Activated CD4-positive, alpha-beta memory T cell treated with anti-CD3 and anti-CD28 coated beads for 36 hours (primary cell): ENCODE measurements around the gene DMBT1. TPM values are rescaled to one million over a fixed set of nuclear protein-coding genes. Genes with fewer than 3 reads are reported as not detected.

Experiments used
- CTCF ChIA-PET: fragments of 350-600 bp; sonication (Branson Sonifier 250); formaldehyde crosslinking; loops from one replicate; lab custom pipeline; 2021; ENCODE audit warnings: antibody characterized with exemption, inconsistent platforms; lab: Charles Lee
- POLR2A ChIA-PET: fragments of 350-600 bp; sonication (Branson Sonifier 250); formaldehyde crosslinking; loops from one replicate; lab custom pipeline; 2021; ENCODE audit warnings: antibody characterized with exemption; lab: Charles Lee
- DNase-seq: peaks from one replicate; pipeline ENCODE4 v3.0.0-alpha.2; 2020
- H3K27ac Mint-ChIP-seq: one replicate; pipeline ENCODE4 v1.8.0; 2021; ENCODE audit warnings: mixed read lengths
- H3K27me3 Mint-ChIP-seq: one replicate; pipeline ENCODE4 v1.8.0; 2021; ENCODE audit warnings: mixed read lengths
- H3K36me3 Mint-ChIP-seq: one replicate; pipeline ENCODE4 v1.8.0; 2021; ENCODE audit warnings: mixed read lengths
- H3K4me1 Mint-ChIP-seq: one replicate; pipeline ENCODE4 v1.8.0; 2021; ENCODE audit warnings: low read depth, mixed read lengths
- H3K4me3 Mint-ChIP-seq: one replicate; pipeline ENCODE4 v1.8.0; 2021; ENCODE audit warnings: mild to moderate bottlenecking, mixed read lengths
- H3K9me3 Mint-ChIP-seq: one replicate; pipeline ENCODE4 v1.8.0; 2021; ENCODE audit warnings: mixed read lengths
- intact Hi-C: fragments of 100-400 bp; cut with micrococcal nuclease; formaldehyde crosslinking; loops from one replicate; pipeline ENCODE4 v1.15.1; 2023
- total RNA-seq, 2 experiments: library from RNA; stranded (reverse); gene quantifications; one replicate each; pipeline ENCODE4 v1.2.3, GENCODE V29; 2021

The DMBT1 gene
- total RNA-seq, 2 experiments from 2014 or later: not detected

GRCh38 chr10:122636953-122637352 is 76.4 kb downstream of the DMBT1 start:
- intact Hi-C loops: no loop called here

GRCh38 chr10:122637376-122637775 is 76.8 kb downstream of the DMBT1 start:
- Mint-ChIP-seq H3K4me3 (no peak overlapping the region), H3K27me3 (peaks cover 2% of the 10 kb centered on the region), H3K9me3 (no peaks in the 10 kb centered on the region), H3K4me1 (no peaks in the 10 kb centered on the region), H3K36me3 (no peaks in the 10 kb centered on the region), H3K27ac (no peak overlapping the region)
- intact Hi-C loops: no loop called here
- ChIA-PET POLR2A (no interaction called here), CTCF (no interaction called here)
- DNase-seq: no peak

More at GRCh38 chr10:122636953-122637352, 76.4 kb downstream of the DMBT1 start:
- H3K4me1 Mint-ChIP-seq: no peaks in the 10 kb centered on the region
- no peak for DNase-seq
- CTCF ChIA-PET: no interaction called here
- peaks cover 2% of the 10 kb centered on the region for H3K27me3 Mint-ChIP-seq
- H3K9me3 Mint-ChIP-seq: no peaks in the 10 kb centered on the region
- no peak overlapping the region for H3K4me3 Mint-ChIP-seq
- POLR2A ChIA-PET: no interaction called here
- no peaks in the 10 kb centered on the region for H3K36me3 Mint-ChIP-seq
- no peak overlapping the region for H3K27ac Mint-ChIP-seq

- Mint-ChIP-seq H3K4me3 (no peak overlapping the region), H3K9me3 (no peaks in the 10 kb centered on the region), H3K36me3 (no peaks in the 10 kb centered on the region), H3K4me1 (no peaks in the 10 kb centered on the region), H3K27me3 (peaks cover 2% of the 10 kb centered on the region), H3K27ac (no peak overlapping the region)
- ChIA-PET POLR2A (no interaction called here), CTCF (no interaction called here)
- no peak for DNase-seq
- intact Hi-C loops: no loop called here
Measured at GRCh38 chr10:122638106-122638505, 77.6 kb downstream of the DMBT1 start.

- H3K27me3 Mint-ChIP-seq: peaks cover 7% of the 10 kb centered on the region
- H3K27ac Mint-ChIP-seq: no peak overlapping the region
- no peaks in the 10 kb centered on the region for H3K4me1 Mint-ChIP-seq
- H3K36me3 Mint-ChIP-seq: no peaks in the 10 kb centered on the region
- intact Hi-C loops: no loop called here
- DNase-seq: no peak
- ChIA-PET POLR2A (no interaction called here), CTCF (interaction anchor here (2.2 kb wide), 1 partner anchor 9 kb away, joined by 7 read pairs; no protein-coding TSS in a partner anchor)
- no peaks in the 10 kb centered on the region for H3K9me3 Mint-ChIP-seq
- no peak overlapping the region for H3K4me3 Mint-ChIP-seq
Measured at GRCh38 chr10:122639801-122640200, 79.2 kb downstream of the DMBT1 start.

- Mint-ChIP-seq H3K9me3 (no peaks in the 10 kb centered on the region), H3K27me3 (peaks cover 8% of the 10 kb centered on the region), H3K4me1 (no peaks in the 10 kb centered on the region), H3K27ac (no peak overlapping the region), H3K36me3 (no peaks in the 10 kb centered on the region), H3K4me3 (no peak overlapping the region)
- CTCF ChIA-PET: interaction anchor here (2.2 kb wide), 1 partner anchor 8 kb away, joined by 7 read pairs; no protein-coding TSS in a partner anchor
- DNase-seq: no peak
- POLR2A ChIA-PET: no interaction called here
- intact Hi-C loops: no loop called here
Measured at GRCh38 chr10:122640921-122641320, 80.4 kb downstream of the DMBT1 start.

- Mint-ChIP-seq H3K36me3 (no peaks in the 10 kb centered on the region), H3K4me3 (no peak overlapping the region), H3K9me3 (no peaks in the 10 kb centered on the region), H3K27me3 (peaks cover 12% of the 10 kb centered on the region), H3K4me1 (no peaks in the 10 kb centered on the region), H3K27ac (no peak overlapping the region)
- DNase-seq: no peak
- intact Hi-C loops: no loop called here
- ChIA-PET POLR2A (no interaction called here), CTCF (no interaction called here)
Measured at GRCh38 chr10:122642726-122643605, 82.4 kb downstream of the DMBT1 start.

- Mint-ChIP-seq H3K4me1 (no peaks in the 10 kb centered on the region), H3K27ac (no peak overlapping the region), H3K27me3 (peaks cover 13% of the 10 kb centered on the region), H3K36me3 (no peaks in the 10 kb centered on the region), H3K4me3 (no peak overlapping the region), H3K9me3 (no peaks in the 10 kb centered on the region)
- POLR2A ChIA-PET: no interaction called here
- DNase-seq: no peak
- intact Hi-C loops: no loop called here
- CTCF ChIA-PET: no interaction called here
Measured at GRCh38 chr10:122643931-122644534, 83.5 kb downstream of the DMBT1 start.

- Mint-ChIP-seq H3K36me3 (no peaks in the 10 kb centered on the region), H3K4me3 (no peak overlapping the region), H3K9me3 (no peaks in the 10 kb centered on the region), H3K27ac (no peak overlapping the region), H3K4me1 (no peaks in the 10 kb centered on the region), H3K27me3 (peaks cover 22% of the 10 kb centered on the region)
- ChIA-PET CTCF (no interaction called here), POLR2A (no interaction called here)
- intact Hi-C loops: no loop called here
- no peak for DNase-seq
Measured at GRCh38 chr10:122646511-122647382, 86.2 kb downstream of the DMBT1 start.

- H3K27ac Mint-ChIP-seq: no peak overlapping the region
- no peak for DNase-seq
- ChIA-PET CTCF (no interaction called here), POLR2A (no interaction called here)
- H3K36me3 Mint-ChIP-seq: no peaks in the 10 kb centered on the region
- H3K4me3 Mint-ChIP-seq: no peak overlapping the region
- intact Hi-C loops: no loop called here
- no peaks in the 10 kb centered on the region for H3K9me3 Mint-ChIP-seq
- H3K4me1 Mint-ChIP-seq: no peaks in the 10 kb centered on the region
- H3K27me3 Mint-ChIP-seq: peaks cover 27% of the 10 kb centered on the region
Measured at GRCh38 chr10:122647383-122647968, 86.9 kb downstream of the DMBT1 start.

GRCh38 chr10:122648599-122649428 is 88.3 kb downstream of the DMBT1 start:
- ChIA-PET POLR2A (no interaction called here), CTCF (interaction anchor here (0.9 to 1.6 kb wide), 9 partner anchors 8 to 397 kb away, joined by 3 to 7 read pairs (median 3); no protein-coding TSS in a partner anchor)
- Mint-ChIP-seq H3K36me3 (no peaks in the 10 kb centered on the region), H3K4me1 (no peaks in the 10 kb centered on the region), H3K27me3 (peaks cover 28% of the 10 kb centered on the region), H3K9me3 (no peaks in the 10 kb centered on the region), H3K4me3 (no peak overlapping the region), H3K27ac (no peak overlapping the region)
- intact Hi-C loops: loop anchor here (1.0 kb wide), 1 partner anchor 54 kb away; no protein-coding TSS in a partner anchor
- DNase-seq: peak; percentile 51

- no peaks in the 10 kb centered on the region for H3K9me3 Mint-ChIP-seq
- peaks cover 27% of the 10 kb centered on the region for H3K27me3 Mint-ChIP-seq
- intact Hi-C loops: no loop called here
- no peak overlapping the region for H3K4me3 Mint-ChIP-seq
- H3K27ac Mint-ChIP-seq: no peak overlapping the region
- no peaks in the 10 kb centered on the region for H3K36me3 Mint-ChIP-seq
- no peak for DNase-seq
- ChIA-PET POLR2A (no interaction called here), CTCF (interaction anchor here (0.9 to 1.6 kb wide), 6 partner anchors 10 to 396 kb away, joined by 3 to 7 read pairs (median 5); no protein-coding TSS in a partner anchor)
- H3K4me1 Mint-ChIP-seq: no peaks in the 10 kb centered on the region
Measured at GRCh38 chr10:122649903-122650302, 89.3 kb downstream of the DMBT1 start.
